Measurements from ENCODE around the gene CLIC5.

CLIC5 gene

GRCh38 chr6:45835721-45836437, 179.8 kb downstream of the CLIC5 start:
- no peak for DNase-seq

- no peak for DNase-seq
Measured at GRCh38 chr6:45832063-45832462, 183.6 kb downstream of the CLIC5 start.
